NB4 (cell line): ENCODE measurements around the gene BCL2L13.

Experiments
- MYC ChIP-seq: IDR thresholded peaks from 2 replicates; pipeline ENCODE4 v1.6.1; 2011; ENCODE audit warnings: low read depth, low read length
- POLR2A ChIP-seq: IDR thresholded peaks from 2 replicates; pipeline ENCODE4 v1.6.1; 2011; ENCODE audit warnings: mild to moderate bottlenecking; ENCODE audit not compliant: insufficient read length; ENCODE audit errors: extremely low read depth
- TF ChIP-seq, protein P1 (sequence below): IDR thresholded peaks from one replicate; pipeline ENCODE4 v1.5.1; 2012; ENCODE audit warnings: low read depth, low read length
- TF ChIP-seq, protein P2 (sequence below): IDR thresholded peaks from 2 replicates; pipeline ENCODE4 v1.6.1; 2011; ENCODE audit warnings: low read depth, low read length

- TF ChIP-seq, protein P1, sequence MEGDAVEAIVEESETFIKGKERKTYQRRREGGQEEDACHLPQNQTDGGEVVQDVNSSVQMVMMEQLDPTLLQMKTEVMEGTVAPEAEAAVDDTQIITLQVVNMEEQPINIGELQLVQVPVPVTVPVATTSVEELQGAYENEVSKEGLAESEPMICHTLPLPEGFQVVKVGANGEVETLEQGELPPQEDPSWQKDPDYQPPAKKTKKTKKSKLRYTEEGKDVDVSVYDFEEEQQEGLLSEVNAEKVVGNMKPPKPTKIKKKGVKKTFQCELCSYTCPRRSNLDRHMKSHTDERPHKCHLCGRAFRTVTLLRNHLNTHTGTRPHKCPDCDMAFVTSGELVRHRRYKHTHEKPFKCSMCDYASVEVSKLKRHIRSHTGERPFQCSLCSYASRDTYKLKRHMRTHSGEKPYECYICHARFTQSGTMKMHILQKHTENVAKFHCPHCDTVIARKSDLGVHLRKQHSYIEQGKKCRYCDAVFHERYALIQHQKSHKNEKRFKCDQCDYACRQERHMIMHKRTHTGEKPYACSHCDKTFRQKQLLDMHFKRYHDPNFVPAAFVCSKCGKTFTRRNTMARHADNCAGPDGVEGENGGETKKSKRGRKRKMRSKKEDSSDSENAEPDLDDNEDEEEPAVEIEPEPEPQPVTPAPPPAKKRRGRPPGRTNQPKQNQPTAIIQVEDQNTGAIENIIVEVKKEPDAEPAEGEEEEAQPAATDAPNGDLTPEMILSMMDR, result no peak
- no peak for TF ChIP-seq POLR2A
- TF ChIP-seq, protein P2, sequence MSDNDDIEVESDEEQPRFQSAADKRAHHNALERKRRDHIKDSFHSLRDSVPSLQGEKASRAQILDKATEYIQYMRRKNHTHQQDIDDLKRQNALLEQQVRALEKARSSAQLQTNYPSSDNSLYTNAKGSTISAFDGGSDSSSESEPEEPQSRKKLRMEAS, result no peak
- no peak for TF ChIP-seq MYC
Observed at GRCh38 chr22:17692841-17693240, 54.3 kb downstream of the BCL2L13 start.
